CD4-positive, alpha-beta T cell treated with Interleukin-10 for 1 hour (primary cell): ENCODE results near the gene SEMA4B.

Source experiments
- DNase-seq: peaks from one replicate; pipeline ENCODE4 v3.0.0-alpha.2; 2020

SEMA4B gene

DNA sequence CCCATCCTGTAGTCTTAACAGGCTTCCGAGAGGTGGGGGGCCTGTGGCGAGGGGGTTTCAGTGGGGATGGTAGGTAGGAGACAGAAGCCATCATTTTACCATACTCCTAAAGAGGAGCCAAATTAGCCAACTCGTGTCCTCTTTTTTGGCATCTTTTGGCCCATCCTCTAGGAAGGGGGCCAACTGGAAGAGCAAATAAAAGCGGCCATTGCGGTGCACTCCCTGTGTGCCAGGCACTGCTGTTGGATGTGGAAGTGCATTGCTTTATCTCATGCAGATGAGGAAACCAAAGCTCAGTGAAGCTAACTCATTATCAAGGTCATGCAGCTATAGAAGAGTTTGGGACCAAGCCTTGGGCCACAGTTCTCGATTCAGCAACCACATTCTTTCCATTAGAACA is 6.1 kb downstream of the SEMA4B start:
- no peak for DNase-seq

DNA sequence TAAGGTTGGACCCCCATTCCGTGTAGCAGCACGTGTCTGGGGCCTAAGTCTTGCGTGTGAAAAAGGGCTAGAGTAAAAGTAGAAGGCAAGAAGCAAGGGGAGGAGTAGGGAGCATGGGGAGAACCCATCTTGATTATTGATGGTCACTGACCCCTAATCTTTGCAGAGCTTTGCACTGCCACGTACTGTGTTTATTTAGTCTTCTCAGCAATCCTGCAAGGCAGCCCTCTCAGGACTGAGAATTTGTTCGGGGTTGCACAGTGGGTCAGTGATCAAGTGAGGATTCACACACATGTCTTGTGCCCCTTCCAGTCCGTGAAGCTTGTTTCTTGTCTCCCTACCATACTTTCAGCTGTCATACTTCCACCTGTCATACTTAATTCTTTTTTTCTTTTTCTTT is 7.2 kb downstream of the SEMA4B start:
- no peak for DNase-seq

DNA sequence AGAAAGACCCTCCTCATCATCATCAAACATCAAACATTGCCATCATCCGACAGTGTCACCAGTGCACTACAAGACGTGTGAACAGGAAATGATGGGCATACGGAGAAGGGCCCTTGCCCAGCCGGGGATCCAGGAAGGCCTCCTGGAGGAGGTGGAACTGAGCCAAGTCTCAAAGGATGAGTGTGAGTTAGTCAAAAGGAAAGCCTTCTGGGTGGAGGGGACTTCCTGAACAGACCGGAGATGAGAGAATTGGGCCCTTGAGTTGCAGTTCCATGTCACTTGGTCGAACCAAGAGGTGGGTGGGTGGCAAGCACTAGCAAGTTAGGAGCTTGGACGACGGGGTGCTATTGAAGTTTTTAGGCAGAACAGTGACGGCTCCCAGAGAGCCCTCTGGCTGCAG is 8.5 kb downstream of the SEMA4B start:
- no peak for DNase-seq

DNA sequence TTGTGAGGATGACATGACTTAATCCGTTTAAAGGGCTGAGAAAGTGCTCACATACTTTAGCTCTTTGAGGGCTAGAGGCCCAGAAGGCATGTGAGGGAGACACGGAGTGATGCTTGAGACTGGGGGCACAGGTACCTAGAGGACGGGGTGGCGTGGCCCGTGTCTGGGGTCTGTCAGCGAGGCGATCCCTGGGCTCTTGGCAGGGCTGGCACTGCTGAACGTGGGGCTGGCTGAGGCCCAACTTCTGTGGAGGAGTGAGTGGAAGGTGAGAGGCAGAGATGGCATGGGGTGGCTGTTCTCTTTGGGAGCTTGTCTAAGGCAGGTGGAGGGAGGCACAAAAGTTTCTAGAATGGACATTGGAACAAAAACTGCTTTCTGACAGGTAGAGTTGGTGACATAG is 9.5 kb downstream of the SEMA4B start:
- DNase-seq = no peak

DNA sequence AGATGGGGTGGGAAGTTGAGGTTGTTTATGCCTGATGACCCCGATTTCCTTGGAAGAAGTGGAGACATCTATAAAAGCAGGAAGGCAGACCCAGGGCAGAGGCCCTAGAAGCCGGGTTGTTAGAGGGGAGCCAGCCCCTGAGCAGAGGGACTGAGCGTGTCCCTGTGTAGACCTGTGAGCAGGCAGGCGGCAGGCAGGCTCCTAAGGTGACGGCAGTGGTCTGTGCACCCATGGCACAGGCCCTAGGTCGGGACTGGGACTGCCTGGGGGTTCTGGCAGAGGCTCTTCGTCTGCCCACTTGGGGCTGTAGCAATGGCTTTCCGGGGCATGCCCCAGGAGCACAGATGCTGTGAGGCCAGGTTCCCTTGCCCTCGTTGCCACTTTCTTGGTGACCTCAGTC is 9.9 kb downstream of the SEMA4B start:
- no peak for DNase-seq

DNA sequence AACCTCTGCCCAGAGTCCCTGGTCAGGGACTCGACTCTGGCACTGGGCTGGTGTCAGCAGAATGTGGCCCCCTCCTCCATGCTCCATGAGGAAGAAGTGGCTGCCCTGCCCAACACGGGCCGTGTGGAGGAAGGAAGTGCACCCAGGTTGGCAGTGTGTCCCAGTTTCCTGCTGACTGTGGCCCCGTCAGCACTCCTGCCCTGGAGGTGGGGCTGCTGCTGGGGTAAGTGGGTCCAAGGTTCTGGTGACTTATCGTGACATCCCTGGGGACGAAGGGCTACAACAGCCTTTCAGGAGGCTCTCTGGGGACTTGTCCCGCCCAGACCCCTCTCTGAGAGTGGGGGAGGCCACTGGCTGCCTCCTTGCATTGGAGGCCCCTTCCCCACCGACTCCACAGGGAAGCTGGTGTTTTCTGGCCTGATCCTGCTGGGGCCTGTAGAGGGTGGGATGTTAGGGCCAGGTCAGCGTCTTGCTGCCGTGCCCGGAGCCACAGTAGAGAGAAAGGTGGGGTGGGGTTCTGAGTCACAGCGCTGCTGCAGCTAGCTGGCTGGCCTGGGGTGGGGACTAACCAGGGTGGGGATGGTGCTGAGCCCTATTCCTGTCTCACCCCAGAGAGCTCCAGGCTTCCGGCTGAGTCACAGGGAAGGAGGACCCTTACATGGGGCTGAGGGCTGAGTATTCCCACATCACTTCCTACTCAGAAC is 10.5 kb downstream of the SEMA4B start:
- DNase-seq = no peak

DNA sequence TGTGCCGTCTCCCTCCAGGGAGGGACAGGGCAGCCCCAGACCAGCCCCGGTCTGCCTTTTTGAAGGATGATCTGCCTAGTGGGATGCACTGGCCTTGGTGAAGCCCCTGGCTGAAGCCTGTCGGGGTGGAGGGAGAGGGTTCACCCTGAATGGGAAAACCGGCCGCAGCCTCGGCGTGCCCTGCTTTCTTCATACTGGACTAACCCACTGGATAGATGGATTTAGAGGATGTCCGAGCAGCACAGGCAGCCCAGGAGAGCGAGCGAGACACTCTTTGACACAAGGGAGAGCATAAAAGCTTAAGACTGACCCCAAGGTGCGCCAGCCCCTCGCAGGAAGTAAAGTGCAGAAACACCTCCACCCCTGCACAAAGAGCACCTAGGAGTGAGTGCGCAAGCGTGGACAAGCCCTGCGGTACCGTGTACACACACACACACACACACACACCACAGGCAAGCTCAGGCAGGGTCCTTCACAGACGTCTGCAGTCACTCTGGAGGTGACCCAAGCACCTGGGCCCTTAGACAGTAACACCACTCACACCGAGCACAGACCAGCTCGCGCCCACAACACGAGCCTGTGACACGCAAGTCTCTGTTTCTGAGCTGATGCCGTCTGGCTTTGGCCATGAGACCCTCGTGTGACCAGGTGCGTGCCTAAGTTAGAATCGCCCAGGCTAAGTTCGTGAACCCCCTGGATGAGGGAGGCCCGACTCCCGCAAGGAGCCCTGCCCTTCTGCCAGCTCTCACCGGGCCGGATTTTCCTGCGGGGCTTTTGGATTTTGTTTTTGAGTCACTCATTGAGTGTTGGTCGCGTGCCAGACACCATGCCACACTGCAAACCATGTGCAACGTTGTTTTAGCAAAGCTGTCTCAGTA is 11.3 kb downstream of the SEMA4B start:
- no peak for DNase-seq

DNA sequence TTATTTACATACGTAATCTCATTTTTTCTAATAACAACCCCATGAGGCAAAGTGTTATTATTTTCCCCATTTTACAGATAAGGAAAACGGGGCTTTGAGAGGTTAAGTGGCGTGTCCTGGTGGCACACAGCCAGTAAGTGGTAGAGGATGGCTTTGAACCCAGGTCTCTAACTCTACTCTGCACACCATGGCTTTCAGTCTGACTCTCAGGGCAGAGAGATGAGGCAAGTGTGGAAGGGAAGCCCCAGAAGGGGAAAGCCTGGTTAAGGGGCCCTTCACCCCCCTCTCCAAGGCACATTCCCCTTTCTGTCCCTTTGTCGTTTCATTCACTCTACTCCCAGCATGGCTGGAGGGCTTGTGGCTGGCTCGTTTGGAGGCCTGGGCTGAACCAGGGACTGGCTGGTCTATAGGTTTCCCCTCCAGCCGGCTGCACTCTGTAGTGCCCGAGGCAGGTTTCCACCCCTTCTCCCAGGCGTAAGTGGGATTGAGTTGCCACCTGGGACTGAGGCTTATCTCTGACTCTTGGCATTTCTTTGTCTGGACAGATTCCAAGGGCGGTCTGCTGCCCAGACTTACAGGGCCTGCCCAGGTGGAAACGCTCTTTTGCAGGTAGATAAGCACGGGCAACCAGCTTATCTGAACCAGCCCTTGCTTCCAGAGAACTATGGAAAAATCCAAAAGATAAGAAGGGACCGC is 12.1 kb downstream of the SEMA4B start:
- DNase-seq = no peak

DNA sequence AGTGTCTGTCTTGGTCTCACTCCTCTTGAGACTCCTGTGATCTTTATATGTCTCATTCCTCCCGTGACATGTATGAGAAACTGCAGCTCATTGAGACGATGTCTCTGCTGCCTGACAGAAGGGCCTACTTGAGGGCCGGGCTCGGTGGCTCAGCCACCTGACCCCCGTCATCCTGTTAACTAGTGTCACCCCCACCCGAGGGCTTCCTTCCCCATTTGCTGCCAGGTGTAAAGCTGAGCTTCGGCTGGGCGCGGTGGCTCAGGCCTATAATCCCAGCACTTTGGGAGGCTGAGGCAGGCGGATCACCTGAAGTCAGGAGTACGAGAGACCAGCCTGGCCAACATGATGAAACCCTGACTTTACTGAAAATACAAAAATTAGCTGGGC is 12.7 kb downstream of the SEMA4B start:
- no peak for DNase-seq

DNA sequence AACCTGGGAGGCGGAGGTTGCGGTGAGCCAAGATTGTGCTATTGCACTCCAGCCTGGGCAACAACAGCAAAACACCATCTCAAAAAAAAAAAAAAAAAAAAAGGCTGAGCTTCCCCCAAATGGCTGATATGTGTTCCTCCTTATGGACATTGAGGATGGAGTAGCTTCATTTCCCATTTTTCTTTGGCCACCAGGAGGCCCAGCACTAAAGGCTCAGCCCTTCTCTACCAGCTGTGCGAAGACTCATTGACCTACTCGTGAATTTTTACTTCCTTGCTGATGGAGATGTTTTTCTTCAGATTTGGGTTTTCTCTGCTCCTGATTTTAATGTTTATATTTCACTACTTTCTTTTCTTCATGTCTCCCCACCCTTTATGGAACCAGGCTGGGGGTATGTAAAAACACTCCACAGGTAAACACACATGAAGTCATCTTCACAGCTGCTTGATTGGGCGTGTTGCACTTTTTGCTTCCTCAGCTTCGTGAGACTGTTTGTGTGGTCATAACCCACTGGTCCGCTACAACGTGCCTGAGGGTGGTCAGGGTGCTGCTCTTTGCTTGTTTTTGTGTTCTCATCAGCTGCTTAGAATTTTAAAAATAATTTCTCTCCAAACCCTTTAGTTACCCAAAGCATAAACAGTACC is 13.5 kb downstream of the SEMA4B start:
- DNase-seq = no peak

DNA sequence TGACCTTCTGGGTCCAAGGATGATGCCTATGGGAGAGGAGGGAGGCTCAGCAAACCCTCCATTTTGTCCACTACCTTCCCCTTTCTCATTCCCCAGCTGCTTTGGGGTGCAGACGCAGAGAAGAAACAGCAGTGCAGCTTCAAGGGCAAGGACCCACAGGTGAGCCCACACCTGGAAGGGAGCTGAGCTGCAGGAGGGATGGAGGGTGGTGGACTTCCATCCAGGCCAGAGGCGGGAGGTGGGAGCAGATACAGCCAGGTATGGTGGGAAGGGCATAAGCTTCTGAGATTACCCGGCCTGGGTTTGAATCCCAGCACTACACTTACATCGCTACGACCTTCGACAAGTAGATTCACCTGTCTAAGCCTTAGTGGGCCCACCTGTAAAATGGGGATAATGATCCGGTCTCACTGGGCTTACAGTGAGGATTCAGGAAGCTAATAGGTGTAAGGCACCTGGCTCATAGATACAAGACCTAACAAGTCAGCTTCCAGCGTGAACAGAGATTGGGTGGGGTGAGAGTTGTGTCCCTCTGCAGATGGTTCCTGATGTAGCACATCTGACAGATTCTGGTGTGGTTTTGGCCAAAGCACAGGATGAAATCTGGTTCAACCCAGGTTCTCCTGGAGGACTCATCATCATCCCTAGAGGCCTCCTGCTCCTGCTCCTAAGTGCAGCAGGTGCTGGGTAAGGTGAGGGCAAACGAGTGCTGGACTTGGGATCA is 16.7 kb downstream of the SEMA4B start:
- no peak for DNase-seq

DNA sequence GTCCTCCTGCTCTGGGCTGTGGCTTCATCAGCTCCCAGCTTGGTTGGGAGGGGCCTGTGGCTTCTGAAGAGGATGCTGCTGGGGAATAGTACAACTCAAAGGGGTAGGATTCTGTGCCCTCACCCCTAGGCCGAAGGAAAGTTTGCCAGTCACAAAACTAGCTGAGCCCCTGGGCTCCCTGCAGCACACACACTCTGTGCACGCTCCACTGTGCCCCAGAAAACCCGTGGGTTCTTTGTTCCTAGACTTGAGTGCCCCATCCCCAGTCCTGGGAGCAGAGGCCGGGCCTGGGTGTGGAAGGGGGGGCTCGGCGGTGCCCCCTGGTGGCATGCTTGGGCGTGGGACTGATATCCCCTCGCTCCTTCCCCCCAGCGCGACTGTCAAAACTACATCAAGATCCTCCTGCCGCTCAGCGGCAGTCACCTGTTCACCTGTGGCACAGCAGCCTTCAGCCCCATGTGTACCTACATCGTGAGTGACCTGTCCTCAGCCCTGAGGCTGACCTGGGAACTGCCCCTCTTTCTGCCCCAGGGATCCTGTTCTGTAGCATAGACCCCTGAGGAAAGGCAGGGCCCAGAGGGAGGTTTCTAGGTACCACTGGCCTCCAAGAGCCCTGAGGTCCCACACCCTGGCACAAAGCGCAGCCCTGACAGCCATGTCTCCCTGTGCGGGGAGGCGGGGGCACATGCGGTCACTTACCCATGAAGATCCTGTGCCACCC is 18.5 kb downstream of the SEMA4B start:
- DNase-seq = peak; percentile 58

DNA sequence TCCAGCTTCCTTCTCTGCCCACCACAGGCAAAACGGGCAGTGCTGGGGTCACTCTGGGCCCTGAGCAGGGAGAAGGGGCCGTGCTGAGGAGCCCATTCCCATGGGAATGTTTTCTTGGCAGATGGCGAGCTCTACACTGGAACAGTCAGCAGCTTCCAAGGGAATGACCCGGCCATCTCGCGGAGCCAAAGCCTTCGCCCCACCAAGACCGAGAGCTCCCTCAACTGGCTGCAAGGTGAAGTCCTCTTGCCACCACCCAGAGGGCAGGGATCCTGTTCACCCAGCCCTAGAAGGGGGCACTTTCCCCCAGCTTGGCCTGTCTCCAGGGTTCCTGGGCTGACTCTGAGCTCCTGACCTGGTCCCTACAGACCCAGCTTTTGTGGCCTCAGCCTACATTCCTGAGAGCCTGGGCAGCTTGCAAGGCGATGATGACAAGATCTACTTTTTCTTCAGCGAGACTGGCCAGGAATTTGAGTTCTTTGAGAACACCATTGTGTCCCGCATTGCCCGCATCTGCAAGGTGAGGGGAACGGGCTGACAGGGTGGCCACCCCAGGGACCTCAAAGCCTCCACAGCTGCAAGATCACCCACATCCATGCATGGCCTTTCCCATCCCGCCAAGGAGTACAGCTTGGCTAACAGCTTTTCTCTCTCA is 20.2 kb downstream of the SEMA4B start:
- peak; percentile 36 for DNase-seq

DNA sequence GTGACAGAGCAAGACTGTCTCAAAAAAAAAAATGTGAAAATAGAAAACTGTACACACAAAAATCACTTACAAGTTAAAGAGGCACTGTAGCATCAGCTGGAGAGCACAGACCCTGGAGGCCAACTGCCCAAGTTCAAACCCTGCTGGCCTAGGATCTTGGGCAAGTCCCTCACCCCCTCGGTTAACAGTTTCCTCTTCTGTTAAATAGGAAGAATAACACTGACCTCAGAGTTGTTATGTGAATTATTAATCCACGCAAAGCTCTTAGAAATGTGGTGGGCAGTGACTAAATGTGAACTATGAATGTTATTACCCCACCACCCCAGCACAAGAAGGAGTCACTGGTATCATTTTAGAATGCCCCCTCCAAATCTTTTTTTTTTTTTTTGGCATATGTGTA is 21.4 kb downstream of the SEMA4B start:
- no peak for DNase-seq

DNA sequence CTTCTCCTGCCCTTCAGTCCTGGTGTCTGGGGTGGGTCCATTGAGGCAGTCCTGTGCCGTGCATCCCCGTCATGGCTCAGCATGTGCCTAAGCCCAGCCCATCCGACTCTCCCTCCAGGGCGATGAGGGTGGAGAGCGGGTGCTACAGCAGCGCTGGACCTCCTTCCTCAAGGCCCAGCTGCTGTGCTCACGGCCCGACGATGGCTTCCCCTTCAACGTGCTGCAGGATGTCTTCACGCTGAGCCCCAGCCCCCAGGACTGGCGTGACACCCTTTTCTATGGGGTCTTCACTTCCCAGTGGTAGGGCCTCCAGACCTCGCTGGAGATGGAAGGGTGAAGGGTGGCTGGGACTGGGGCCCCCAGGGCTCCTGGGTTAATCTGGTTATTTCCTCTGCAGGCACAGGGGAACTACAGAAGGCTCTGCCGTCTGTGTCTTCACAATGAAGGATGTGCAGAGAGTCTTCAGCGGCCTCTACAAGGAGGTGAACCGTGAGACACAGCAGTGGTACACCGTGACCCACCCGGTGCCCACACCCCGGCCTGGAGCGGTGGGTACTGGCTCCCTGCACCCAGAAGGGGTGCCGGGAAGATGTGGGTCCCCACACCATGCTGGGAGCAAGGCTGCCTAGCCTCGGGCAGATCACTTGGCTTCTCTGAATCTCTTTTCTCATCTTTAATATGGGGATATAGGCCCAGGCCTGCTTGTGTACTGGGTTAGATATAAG is 22.5 kb downstream of the SEMA4B start:
- DNase-seq = no peak

DNA sequence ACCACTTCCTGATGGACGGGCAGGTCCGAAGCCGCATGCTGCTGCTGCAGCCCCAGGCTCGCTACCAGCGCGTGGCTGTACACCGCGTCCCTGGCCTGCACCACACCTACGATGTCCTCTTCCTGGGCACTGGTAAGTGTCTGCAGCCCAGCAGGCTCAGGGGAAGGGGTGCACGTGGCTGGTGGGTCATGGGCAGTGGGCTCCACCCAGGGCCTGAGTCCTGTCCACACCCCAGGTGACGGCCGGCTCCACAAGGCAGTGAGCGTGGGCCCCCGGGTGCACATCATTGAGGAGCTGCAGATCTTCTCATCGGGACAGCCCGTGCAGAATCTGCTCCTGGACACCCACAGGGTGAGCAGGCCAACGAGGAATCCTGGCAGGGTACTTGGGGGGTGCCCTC is 23.9 kb downstream of the SEMA4B start:
- DNase-seq = no peak

DNA sequence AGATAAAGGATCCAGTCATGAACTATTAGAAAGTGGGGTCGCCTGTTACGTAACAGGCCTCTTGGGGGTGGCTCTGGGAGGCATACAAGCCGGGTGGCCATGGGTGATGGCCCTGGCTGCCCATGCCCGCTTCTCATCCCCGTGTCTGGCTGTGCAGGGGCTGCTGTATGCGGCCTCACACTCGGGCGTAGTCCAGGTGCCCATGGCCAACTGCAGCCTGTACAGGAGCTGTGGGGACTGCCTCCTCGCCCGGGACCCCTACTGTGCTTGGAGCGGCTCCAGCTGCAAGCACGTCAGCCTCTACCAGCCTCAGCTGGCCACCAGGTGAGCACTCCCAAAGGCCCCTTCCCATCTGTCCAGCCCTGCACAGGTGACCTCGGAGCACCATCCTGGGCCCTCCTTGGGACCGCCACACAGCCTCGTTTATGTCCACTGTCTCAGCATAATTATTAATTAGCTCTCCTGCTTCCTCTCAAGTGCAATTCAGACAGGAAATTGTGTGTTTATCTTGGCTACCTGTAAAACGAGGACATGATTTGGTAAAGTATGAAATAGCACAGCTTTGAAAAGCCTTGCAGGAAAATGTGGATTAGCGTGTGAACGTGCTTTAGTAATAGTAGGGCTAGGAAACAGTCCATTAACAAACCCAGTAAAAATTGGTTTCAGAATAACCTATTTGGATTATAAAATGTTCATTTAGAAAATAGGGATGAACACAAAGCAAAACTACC is 24.5 kb downstream of the SEMA4B start:
- no peak for DNase-seq

DNA sequence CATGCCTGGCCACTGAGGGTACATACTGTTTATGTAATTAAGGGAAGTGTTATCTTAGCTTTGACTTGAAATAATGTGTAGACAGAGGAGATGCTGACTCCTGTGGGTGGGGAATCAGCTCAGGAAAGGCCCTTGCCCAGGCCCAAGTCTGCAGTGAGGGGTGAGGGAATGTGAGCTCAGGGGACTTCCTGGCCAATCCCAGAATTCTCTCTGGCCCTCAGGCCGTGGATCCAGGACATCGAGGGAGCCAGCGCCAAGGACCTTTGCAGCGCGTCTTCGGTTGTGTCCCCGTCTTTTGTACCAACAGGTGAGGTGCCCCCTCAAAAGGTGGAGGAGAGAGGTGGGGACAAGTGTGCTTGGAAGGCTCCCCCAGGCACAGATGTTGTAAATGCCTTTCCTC is 26.2 kb downstream of the SEMA4B start:
- no peak for DNase-seq

DNA sequence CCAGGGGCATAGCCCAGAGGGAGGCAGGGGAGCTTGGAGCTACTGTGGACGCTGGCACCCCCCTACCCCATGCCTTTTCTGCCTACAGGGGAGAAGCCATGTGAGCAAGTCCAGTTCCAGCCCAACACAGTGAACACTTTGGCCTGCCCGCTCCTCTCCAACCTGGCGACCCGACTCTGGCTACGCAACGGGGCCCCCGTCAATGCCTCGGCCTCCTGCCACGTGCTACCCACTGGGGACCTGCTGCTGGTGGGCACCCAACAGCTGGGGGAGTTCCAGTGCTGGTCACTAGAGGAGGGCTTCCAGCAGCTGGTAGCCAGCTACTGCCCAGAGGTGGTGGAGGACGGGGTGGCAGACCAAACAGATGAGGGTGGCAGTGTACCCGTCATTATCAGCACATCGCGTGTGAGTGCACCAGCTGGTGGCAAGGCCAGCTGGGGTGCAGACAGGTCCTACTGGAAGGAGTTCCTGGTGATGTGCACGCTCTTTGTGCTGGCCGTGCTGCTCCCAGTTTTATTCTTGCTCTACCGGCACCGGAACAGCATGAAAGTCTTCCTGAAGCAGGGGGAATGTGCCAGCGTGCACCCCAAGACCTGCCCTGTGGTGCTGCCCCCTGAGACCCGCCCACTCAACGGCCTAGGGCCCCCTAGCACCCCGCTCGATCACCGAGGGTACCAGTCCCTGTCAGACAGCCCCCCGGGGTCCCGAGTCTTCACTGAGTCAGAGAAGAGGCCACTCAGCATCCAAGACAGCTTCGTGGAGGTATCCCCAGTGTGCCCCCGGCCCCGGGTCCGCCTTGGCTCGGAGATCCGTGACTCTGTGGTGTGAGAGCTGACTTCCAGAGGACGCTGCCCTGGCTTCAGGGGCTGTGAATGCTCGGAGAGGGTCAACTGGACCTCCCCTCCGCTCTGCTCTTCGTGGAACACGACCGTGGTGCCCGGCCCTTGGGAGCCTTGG is 27.0 kb downstream of the SEMA4B start:
- no peak for DNase-seq
